NCI-H526 treated with DMSO at 0.1 percent for 48 hours (cell line): ENCODE data around the gene APOM.

Source experiments
- DNase-seq: peaks from one replicate; lab custom pipeline; 2025; lab: John Stamatoyannopoulos, UW

APOM gene

DNA sequence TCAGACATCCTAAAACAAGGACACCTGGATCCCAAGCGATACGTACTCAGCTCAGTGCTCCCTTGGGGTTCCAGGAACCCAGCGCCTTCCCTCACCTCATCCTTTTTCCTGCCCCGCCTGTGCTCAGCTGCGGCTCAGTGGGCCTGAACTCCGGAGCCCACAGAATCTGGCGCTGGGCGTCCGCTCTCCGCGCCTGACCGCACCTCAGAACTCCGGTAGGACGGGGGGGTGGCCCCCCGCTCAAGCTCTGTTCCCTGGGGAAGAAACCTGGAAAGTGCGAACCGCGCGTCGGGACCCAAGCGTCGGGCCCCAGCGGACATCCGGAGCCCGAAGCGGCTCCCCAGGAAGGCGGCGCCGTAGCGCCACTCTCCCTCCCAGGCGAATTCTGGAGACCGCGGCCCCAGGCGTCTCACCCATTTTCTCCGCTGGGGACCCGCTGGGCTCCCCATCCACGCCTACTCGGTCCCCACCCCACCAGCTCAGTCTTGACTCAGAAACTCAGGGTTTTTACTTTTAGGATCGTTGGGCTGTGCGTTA is 25.5 kb downstream of the APOM start:
- DNase-seq = no peak

DNA sequence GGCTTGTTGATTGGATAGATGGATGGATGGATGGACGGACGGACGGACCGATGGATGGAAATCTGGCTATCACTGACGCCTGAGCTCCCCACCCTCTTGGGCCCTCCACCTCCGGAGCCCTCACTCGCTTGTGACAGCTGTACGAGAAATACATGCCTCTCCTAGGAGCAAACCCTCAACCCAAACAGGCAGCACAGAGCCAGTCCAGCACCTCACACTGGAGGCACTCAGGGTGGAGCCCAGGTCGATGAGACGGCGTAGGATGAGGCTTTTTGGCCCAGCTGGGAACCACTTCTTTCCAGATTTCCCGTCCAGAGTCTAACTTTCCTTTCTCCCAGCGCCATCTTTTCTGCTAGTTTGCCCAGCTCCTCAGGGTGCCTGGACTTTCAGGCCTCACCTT is 27.9 kb downstream of the APOM start:
- no peak for DNase-seq

DNA sequence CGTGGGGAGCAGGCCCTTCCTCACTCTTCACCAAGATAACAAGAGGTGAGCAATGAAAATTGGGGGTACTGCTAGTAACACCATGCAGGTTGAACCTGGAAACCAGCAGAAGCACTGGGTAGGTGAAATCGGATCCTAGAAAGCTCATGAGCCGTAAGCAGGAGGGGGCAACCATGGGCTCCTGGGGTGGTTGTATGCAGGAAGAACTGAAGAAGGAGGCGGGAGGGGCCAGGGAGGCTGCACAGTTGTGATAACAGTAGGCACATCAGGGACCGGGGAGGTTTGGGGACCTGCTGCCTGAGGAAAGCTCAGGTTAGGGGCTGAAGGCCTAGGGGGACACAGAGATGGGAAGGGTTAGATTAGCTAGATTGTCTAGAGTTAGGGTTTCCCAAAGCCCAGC is 30.8 kb downstream of the APOM start:
- no peak for DNase-seq

DNA sequence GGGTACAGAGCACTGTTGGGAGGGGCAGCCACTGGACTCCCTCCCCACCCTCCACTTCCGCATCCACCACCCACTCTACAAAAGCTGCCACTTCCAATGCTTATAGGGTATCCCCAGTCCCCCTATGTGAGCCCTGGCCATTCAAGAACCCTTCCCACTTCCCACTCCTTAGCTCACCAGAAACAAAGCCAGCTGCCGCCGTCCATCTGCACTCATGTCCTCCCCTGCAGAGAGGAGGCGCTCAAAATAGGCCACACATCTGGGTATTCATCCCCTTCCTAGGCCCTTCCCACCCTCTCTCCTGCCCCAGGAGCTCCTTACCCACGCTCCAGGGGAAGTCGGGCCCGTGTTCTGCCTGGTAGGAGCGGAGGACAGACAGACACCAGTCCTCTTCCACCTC is 31.6 kb downstream of the APOM start:
- no peak for DNase-seq

DNA sequence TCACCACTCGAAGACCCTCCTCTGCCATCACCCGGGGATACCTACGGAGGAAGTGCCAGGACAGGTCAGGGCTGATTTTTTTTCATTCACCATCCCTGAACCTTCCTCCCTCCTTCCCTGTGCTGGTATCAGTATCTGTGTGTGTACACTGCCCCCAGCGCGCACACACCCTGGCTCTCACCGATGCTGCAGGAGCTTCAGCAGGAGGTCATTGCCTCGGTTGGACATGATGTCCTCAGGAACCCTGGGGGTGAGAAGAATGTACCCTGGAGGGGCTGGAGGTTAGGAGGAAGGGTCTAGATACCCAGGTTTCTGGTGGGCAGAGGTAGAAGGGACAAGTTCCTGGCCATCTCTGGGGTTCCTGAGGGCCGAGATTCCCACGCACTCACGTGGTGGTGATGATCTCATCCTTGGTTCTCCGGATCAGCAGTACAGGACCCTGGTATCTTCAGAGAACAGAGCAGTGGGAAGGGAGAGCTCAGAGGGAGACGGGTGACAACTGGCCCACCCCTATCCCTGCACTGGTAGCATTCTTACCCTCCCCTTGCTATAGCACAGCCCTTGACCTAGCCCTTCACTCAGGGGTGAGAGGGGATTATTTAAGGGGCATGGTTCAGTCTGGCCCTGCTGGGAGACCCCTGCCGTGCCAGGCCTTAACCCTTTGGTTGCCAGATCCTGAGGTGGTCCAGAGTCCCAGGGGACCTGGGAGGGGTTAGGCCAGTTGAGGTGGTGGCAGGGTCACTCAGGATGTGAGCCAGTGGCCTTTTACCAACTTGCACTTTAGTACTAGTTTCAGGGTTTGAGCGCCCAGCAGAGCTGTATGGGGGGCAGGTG is 32.4 kb downstream of the APOM start:
- DNase-seq = no peak

DNA sequence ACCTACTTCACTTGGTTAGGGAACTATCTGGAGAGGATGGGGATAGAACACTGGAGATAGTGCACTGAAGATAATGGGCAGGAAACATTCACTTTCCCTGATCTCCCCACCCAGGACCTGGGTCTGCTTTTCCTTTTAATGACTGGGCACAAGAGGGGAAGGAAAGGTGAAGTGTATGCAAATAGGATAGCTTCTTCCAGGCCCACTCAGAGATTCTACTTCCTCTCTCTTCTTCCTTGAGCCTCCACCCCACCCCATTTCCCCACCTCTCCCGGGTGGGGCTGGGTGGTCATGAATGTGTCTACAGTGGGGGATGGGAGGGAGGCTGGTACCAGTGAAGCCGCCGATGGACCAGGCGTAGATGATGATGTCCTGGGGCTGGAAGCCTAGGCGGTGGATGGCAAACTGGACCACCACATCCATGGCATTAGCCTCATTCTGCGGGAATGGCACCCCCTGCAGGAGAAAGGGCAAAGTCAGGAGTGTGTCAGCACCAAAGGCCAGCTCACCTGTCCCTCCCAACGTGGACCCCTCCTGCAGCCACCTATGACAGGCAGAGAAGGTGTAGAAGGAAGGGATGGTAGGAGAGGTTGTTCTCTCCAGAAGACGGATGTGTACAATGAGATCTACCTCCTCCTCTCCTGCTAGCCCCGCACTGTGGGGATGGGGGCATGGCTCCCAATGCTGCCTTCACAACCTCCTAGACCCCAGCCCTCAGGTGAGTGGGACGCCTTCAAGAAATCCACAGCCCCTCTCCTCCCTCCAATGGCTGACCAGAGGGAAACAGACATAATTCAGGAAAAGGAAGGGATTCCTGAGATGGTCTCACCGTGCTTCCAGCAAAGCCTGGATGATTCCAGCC is 33.8 kb downstream of the APOM start:
- no peak for DNase-seq

DNA sequence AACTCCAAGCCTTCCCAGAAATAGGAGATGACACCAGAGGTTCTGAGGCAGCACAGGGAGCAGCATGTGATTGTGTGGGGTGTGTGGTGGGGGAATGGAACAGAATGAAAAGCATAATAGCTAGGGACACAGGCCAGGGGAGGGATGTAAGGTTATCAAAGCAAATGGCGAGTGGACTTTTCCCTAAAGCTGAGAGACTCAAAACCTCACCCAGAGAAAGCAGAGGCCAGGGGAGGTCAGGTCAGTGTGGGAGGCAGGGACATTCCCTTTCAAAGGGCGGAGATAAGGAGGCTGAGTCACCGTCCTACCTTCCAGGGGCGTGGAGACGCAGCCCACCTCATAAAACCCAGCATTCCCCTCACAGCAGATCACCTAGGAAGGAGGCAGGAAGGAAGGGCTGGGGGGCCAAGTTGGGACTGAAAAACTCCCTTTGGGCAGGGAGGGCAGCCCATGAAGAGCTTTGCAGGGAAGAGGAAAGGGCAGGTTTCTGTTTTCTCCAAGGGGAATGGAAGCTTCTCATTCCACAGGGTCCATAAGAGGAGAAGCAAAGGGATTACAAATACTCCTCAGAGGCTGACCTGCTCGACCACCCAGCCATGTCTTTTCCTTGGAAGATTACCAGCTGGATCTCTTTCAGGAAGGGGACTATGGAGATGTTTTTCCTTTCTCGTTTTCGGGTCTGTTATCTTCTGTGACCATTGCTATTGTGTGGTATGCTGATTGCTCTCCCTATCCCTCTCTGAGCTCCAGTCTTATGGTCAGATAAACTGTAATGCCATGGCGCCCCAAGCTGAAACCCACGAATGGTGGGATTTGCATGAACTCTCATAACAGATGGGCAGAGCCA is 34.8 kb downstream of the APOM start:
- no peak for DNase-seq

DNA sequence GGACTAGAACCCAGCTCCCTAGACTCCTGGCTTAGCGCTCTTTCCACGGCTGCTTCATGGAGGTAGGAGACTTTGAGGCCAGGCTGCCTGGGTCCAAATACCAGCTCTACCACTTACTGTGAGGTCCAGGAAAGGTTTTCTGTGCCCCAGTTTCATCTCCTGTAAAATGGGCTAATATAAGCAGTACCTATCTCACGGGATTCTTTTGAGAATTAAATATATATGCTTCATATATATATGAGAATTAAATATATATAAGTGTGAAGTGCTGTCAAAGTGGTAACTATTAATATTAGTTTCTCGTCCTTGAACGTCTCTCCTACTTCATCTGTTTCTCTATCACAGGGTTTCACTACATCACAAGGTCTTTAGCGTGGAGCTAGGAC is 35.4 kb downstream of the APOM start:
- no peak for DNase-seq

DNA sequence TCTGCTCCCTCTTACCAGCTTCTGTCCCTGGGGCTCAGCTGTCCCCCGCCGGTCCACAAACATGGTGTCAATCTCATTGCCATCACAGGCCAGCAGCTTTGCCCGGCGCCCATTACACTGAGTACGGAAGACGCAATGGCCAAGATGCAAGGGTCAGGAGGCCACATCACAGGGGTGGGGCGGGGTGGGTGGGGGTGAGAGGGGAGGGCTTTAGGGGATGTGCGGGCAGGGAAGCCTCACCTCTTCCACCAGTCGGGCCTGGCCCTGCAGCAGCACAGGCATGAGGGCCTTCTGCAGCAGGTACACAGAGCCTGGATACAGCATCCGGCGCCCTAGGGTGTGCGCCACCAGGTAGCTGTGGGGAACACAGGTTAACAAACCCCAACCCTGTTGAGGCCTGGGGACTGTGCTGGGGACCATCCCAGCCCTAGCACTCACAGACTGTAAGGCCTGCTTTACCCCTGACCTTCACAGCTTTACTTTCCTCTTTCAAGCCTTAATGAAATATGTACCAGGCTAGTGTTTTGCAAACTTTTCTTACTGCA is 35.9 kb downstream of the APOM start:
- DNase-seq = no peak

DNA sequence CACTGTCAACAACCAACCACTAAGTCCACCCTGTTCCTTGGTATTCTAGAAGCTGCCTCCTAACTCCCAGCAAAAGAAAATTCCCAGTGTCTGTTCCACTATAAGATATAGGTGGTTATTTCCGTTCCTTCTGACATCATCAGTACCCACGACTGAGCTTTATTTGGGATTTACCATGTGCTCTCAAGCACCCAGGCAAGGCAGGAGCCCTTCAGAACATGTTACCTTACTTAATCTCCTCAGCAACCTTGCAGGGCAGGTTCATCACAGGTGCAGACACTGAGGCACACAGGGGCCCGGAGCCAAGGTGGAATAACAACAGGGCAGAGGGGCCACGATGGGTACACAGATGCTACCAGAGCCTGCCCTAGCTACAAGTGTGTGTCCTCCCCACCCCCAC is 36.7 kb downstream of the APOM start:
- DNase-seq = no peak

DNA sequence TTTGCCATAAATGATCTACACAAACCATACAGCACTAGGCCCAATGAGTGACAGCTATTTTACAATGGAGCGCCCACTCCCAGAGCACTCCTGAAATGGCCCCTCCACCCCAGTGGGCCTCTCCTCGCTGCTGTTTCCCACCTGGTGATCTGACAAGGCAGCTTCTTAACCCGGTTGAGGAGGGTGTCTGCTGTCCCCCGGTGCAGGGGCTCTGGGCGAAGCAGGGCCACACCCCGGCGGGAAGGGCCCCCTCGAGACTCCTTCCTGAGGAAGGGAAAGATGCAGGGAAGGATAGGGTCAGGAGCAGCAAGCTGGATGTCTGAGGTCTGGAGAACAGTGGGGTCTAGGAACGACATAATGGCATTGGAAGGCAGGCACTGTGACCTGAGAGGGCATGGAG is 37.2 kb downstream of the APOM start:
- no peak for DNase-seq

DNA sequence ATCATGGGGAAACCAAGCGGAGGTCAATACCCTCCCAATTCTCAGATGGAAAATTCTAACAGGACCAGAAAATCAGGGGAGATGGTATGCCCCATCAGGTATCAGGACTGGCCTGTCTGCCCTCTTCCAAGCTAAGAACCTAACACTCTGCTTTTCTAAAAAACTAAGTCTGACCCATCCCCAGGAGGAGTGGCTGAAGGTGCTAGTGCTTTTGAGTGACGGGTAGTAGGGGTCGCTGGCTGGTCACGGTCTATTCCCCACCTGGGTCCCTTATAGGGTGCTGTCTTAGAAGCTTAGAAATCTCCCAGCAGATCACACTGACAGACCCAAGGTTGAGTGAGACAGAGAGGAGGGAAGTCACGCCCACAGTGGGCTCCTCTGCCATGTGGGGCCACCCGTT is 37.8 kb downstream of the APOM start:
- DNase-seq = no peak

DNA sequence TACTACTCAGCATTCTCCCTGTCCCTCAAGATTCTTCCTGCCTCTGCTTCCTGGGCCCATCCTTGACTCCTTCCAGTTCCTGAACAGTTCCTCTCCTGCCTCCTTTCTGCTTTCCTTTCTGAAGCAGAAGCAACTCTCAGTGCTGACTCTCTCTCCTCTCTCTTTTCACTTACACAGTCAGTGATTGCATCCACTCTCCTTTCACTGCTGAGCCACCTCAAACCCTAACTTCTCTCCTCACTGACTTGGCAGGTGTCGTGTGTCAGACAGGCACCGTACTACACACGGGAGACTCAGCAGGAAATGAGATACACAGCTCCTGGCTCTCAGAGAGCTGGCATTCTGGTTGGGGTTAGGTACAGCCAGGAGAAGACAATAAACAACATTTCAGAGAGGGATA is 41.9 kb downstream of the APOM start:
- no peak for DNase-seq

DNA sequence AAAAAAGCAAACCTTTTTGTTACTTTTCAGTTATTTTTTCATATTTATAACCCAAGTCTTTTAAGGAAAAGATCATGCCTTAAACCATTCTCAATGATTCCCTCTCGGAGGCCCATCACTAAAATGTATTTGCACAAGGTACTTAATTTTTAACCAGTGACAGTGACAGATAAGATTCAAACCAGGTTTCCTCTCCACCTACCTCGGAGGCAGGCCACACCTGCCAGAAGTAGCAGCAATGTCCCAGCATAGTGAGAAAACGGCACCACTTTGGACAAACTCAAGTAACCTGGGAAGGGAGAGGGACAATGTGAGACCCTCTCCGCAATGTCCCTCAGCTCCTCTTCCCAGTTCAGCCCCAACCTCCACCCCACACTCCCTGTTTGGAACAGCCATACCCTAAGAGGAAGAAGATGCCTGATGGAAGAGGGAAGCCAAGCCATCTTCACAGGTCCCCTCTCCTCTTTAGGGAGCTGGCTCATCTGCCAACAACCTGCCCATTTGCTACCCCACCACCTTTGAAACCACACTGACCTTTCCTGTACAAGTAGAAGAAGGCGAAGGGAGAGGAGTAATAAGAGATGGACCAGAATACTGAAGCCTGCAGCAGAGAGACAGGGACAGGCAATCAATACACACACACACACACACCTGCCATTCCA is 45.2 kb downstream of the APOM start:
- no peak for DNase-seq

DNA sequence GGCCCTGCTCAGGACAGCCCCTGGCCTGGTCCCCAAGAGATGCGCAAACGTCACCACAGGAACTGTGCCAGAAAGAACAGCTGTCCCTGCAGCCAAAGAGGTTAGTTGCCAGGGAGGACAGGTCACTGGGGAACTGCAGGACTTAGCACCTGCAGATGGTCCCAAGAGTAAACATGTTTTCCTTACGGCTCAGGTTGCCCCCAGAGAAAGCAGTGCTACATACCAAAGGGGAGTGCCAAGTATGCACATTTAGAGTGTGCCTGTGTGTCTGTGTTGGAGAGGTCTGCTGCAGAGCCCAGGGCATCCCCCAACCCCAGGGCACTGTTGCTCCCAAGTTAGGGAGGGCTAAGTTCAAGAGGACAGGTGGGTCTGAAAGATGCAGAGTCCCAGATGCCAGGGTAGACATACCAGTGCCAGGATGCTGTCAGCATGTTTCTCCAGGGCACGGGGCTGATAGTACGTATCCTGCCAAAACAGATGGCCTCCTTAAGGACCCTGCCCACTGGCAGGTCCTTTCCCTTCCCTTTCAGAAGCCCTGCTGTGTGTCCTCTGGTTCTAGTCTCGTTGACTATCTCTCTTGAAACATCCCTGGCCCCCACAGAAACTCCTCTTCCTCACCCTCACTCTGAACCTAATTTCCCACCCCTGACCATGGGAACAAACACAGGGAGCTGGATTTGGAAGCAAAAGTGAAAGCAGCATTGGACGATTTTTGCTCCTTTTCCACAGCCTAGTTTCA is 46.1 kb downstream of the APOM start:
- no peak for DNase-seq

DNA sequence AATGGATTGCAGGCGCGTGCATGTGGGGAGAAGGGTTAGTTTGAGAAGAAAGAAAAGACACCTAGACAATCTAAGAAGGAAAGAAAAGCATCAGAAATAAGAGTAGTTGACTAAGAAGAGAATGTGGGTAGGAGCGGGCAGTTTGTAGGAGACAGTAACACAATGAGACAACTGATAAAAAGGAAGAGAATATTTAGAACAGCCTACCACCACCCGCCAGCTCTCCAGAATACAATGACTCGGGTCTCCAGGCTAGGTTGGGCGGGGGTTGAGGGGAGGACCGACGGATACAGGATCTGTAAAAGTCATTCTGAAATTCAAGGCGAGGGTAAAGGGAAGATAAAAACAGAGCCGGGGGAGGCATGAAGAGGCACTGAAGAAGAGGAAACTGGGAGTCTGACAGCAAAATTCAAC is 46.7 kb downstream of the APOM start:
- peak; percentile 47 for DNase-seq

DNA sequence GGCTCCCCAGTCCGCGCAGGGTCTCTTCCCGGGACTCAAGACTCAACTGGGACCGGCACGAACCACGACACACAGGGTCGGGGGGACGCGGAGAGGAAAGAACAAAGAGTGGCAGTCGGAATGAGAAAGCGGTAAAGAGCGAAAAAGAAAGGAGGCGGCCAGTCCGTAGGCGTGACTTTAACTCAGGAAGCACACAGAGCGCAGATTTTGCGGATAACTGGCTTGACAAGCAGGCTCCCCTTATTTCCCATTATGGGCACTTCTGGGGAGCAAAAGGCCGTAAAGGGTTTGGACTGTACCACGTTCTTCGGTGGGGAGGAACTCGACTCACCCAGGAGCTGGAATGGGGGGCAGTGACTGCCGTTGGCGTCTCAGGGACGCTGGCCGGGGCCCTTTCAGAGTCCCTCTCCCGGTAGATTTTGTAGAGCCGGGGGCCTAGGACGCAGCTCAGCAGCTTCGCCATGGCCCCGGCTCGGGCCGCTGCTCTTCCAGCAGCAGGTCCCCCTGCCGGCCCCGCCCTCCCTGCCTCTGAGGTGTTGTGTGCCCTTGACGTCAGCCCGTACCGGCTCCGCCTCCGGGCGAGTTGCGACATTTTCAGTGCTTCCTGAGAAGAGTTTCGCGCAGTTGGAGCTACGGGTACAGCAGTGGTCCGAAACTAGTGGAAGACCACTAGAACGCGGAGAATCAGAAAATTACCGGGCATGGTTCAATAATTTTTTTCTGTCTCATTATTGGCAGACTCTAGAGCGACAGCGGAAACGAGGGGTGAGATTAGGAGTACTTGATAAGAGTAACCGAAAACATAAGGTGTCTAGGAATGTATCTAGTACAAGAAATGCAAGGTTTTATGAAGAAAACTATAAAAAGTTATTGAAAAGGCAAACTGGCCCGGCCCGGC is 47.4 kb downstream of the APOM start, which contains the start of gene ABHD16A:
TSS of gene ABHD16A (minus strand) at position 506 of the 898 bp plus-strand sequence. CDS start at position 463, 43 bp downstream.
- DNase-seq = peak; percentile 94

DNA sequence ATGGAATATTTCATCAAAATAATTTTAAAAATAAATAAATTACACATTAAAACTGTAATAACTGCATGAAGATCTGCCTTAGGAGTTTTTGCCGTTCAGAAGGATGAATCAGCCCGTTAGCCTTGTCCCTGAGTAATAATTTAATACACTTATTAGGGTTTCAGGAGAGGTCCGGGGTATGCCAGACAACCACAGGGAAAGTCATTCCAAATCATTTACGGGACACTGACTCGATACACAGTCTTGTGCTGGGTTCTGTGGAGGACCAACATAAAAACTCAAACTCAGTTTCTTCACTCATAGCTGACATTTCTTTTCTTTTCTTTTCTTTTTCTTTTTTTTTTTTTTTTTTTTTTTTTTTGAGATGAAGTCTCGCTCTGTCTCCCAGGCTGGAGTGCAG is 50.2 kb downstream of the APOM start:
- DNase-seq = no peak

DNA sequence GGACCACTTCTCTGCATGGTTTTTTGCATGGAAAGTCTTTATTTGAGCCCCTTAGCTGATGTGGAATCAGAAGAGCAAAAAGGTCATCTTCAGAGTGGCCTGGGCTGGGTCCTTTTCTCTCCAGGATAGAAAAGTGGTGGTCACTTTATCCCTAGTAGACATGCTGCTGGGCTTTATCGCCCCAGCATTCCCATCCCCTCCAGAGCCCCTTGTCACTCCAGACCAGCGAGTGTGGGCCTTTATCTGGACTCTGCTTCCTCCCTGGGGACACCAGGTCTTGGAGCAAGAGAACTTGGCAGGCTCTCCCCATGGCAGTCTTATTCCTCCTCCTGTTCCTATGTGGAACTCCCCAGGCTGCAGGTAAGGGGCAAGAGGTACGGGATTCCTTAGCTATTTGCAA is 50.9 kb downstream of the APOM start, which contains the start of gene LY6G6F:
TSS of gene LY6G6F (plus strand) at position 268 of the 400 bp plus-strand sequence. CDS start at position 309, 41 bp downstream.
- no peak for DNase-seq
